ENCODE data around the gene PCGF3. TPM values are rescaled to one million over a fixed set of nuclear protein-coding genes. Genes with fewer than 3 reads are reported as not detected.
A peak's percentile ranks its signal among the peaks of the same experiment; 100 is the strongest.

Gene PCGF3
- total RNA-seq, 1 donor: 43.1 TPM

DNA sequence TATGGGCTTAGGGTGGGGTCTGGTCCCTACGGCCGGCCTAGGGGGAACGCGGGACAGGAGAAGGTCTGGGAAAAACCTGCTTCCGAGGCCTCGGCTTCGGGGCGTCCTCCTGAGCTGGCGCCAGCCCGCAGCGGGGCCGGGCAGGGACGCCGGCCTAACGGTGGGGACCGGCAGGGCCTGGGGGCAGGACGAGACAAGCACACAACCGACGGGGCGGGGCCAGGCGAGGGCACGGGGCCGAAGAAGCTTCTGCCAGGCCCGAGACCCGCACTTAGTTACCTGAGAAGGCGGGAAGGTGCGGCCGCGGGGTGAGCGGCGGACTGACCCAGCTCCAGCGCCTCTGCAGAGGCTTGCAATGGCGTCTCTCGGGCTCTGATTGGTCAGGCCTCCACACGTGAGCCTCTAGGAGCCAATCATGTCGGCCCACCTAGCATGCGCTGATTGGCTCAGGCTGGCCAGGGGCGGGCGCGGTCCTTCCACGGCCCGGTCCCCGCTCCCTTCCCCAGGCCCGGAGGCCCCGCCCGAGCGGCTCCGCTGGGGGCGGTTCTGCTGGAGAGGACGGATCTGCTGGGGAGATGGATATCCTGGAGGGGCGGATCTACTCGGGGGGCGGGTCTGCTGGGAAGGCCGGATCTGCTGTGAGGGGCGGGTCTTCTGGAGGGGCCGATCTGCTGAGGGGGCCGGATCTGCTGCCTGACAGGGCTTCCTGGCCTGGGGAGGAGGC, 76.0 kb downstream of the PCGF3 start:
- TF ChIP-seq, protein P1, sequence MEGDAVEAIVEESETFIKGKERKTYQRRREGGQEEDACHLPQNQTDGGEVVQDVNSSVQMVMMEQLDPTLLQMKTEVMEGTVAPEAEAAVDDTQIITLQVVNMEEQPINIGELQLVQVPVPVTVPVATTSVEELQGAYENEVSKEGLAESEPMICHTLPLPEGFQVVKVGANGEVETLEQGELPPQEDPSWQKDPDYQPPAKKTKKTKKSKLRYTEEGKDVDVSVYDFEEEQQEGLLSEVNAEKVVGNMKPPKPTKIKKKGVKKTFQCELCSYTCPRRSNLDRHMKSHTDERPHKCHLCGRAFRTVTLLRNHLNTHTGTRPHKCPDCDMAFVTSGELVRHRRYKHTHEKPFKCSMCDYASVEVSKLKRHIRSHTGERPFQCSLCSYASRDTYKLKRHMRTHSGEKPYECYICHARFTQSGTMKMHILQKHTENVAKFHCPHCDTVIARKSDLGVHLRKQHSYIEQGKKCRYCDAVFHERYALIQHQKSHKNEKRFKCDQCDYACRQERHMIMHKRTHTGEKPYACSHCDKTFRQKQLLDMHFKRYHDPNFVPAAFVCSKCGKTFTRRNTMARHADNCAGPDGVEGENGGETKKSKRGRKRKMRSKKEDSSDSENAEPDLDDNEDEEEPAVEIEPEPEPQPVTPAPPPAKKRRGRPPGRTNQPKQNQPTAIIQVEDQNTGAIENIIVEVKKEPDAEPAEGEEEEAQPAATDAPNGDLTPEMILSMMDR (IDR thresholded peaks at IDR 0.05; ENCODE audit: extremely low read depth, low read depth, low read length): no peak
- H3K4me1 ChIP-seq (ENCODE audit: insufficient read depth, low read length): peaks cover 14% of the 10 kb centered on the region
- no peaks in the 10 kb centered on the region for H3K9me3 ChIP-seq (ENCODE audit: low read depth, low read length)
- H2AFZ ChIP-seq (ENCODE audit: low read length): peak overlapping the region; percentile 88
- peak overlapping the region; percentile 99 for H3K4me3 ChIP-seq (ENCODE audit: insufficient read depth, low read length)
- peaks cover 50% of the 10 kb centered on the region for H3K79me2 ChIP-seq (ENCODE audit: insufficient read depth, low read length)
- H3K4me2 ChIP-seq (ENCODE audit: insufficient read depth, low read length): peak overlapping the region; percentile 95
- H3K36me3 ChIP-seq (ENCODE audit: insufficient read depth, low read length): peaks cover 37% of the 10 kb centered on the region
- peak; percentile 100 for DNase-seq (ENCODE audit: insufficient read length, low spot score, missing footprints)
- H3K27ac ChIP-seq (ENCODE audit: low read depth, low read length): peak overlapping the region; percentile 96
- H4K20me1 ChIP-seq (ENCODE audit: insufficient read depth, low read length): peaks cover 37% of the 10 kb centered on the region
- H3K27me3 ChIP-seq (ENCODE audit: insufficient read depth, low read length): peaks cover 12% of the 10 kb centered on the region

GRCh38 chr4:784401-785331, 79.0 kb downstream of the PCGF3 start:
- peak; percentile 71 for DNase-seq (ENCODE audit: insufficient read length, low spot score, missing footprints)
- no peak overlapping the region for H2AFZ ChIP-seq (ENCODE audit: low read length)
- H3K4me1 ChIP-seq (ENCODE audit: insufficient read depth, low read length): peaks cover 14% of the 10 kb centered on the region
- H3K27ac ChIP-seq (ENCODE audit: low read depth, low read length): no peak overlapping the region
- peaks cover 30% of the 10 kb centered on the region for H3K27me3 ChIP-seq (ENCODE audit: insufficient read depth, low read length)
- TF ChIP-seq, protein P1 (IDR thresholded peaks at IDR 0.05; ENCODE audit: extremely low read depth, low read depth, low read length): no peak
- H3K4me2 ChIP-seq (ENCODE audit: insufficient read depth, low read length): no peak overlapping the region
- peaks cover 9% of the 10 kb centered on the region for H3K36me3 ChIP-seq (ENCODE audit: insufficient read depth, low read length)
- H4K20me1 ChIP-seq (ENCODE audit: insufficient read depth, low read length): peaks cover 13% of the 10 kb centered on the region
- H3K9me3 ChIP-seq (ENCODE audit: low read depth, low read length): no peaks in the 10 kb centered on the region
- no peak overlapping the region for H3K4me3 ChIP-seq (ENCODE audit: insufficient read depth, low read length)
- peaks cover 20% of the 10 kb centered on the region for H3K79me2 ChIP-seq (ENCODE audit: insufficient read depth, low read length)

DNA sequence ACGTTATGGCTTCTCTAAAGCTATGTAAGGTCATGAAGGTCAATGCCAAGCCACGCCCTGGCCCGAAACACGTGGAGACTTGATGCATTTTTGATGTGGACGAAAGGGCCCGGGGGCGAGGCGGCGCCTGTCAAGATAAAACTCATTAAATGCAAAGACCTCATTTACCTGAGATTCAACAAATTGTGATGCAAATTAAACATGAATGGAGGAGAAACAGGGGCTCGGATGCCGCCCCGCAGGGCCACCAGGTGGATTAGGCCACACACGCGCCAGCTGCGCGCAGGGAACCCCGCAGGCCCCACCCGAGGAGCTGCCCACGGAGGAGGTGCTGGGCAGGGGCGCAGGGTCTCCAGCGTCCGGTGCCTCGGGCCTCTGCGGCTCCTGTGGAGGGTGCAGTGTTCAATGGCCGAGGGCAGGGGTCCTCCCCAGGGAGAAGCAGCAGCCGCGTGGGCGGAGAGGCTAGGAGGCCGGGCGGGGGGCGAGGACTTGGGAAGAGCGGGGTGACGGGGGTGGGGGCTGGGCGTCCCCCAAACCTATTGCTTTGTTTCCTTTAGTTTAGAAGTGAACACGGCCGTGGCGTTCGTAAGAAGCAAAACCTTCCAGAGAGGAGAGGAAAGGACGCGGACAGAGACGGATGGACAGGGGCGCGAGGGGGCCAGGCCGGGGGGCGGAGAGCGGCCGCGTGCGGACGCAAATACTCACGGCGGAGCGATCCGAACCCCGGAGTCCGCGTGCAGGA, 79.9 kb downstream of the PCGF3 start:
- peaks cover 11% of the 10 kb centered on the region for H3K79me2 ChIP-seq (ENCODE audit: insufficient read depth, low read length)
- H3K4me1 ChIP-seq (ENCODE audit: insufficient read depth, low read length): peaks cover 10% of the 10 kb centered on the region
- peak; percentile 69 for DNase-seq (ENCODE audit: insufficient read length, low spot score, missing footprints)
- peaks cover 1% of the 10 kb centered on the region for H3K36me3 ChIP-seq (ENCODE audit: insufficient read depth, low read length)
- no peak overlapping the region for H3K4me2 ChIP-seq (ENCODE audit: insufficient read depth, low read length)
- H2AFZ ChIP-seq (ENCODE audit: low read length): no peak overlapping the region
- TF ChIP-seq, protein P1 (IDR thresholded peaks at IDR 0.05; ENCODE audit: extremely low read depth, low read depth, low read length): no peak
- H3K4me3 ChIP-seq (ENCODE audit: insufficient read depth, low read length): no peak overlapping the region
- peaks cover 9% of the 10 kb centered on the region for H4K20me1 ChIP-seq (ENCODE audit: insufficient read depth, low read length)
- H3K27me3 ChIP-seq (ENCODE audit: insufficient read depth, low read length): peaks cover 30% of the 10 kb centered on the region
- no peaks in the 10 kb centered on the region for H3K9me3 ChIP-seq (ENCODE audit: low read depth, low read length)
- H3K27ac ChIP-seq (ENCODE audit: low read depth, low read length): no peak overlapping the region

All from osteoblast (primary cell).